ENCODE measurements around the gene TAOK3. TPM values are rescaled to one million over a fixed set of nuclear protein-coding genes. Genes with fewer than 3 reads are reported as not detected.
"Not testable (repeated sequence)": the region's sequence is repeated elsewhere in the genome, so short reads cannot be mapped to it uniquely, and the experiment has no call there.

TAOK3 gene
- 33.6 TPM for polyA plus RNA-seq (ENCODE audit: insufficient read length)
- long read RNA-seq, donor 1, full-length matches to known transcripts = 5 of 10 reads
- long read RNA-seq, donor 1, partial matches to known transcripts = 5 of 10 reads
- long read RNA-seq, donor 1, other reads (novel, unspliced or antisense) = 0 of 10 reads
- long read RNA-seq, donor 2, partial matches to known transcripts = 0 of 3 reads
- long read RNA-seq, donor 2, other reads (novel, unspliced or antisense) = 0 of 3 reads
- long read RNA-seq, donor 3, partial matches to known transcripts = 0 of 3 reads
- long read RNA-seq, donor 3, other reads (novel, unspliced or antisense) = 0 of 3 reads
- long read RNA-seq, donor 4, partial matches to known transcripts = 6 of 8 reads
- long read RNA-seq, donor 4, other reads (novel, unspliced or antisense) = 0 of 8 reads
- long read RNA-seq, donor 5, full-length matches to known transcripts = 7 of 32 reads
- long read RNA-seq, donor 5, partial matches to known transcripts = 20 of 32 reads
- long read RNA-seq, donor 5, other reads (novel, unspliced or antisense) = 5 of 32 reads
- long read RNA-seq, donor 6, partial matches to known transcripts = 0 of 16 reads
- long read RNA-seq, donor 6, other reads (novel, unspliced or antisense) = 11 of 16 reads
- long read RNA-seq, donor 7, partial matches to known transcripts = 5 of 11 reads
- long read RNA-seq, donor 7, other reads (novel, unspliced or antisense) = 0 of 11 reads
- long read RNA-seq, donor 8, partial matches to known transcripts = 0 of 4 reads
- long read RNA-seq, donor 8, other reads (novel, unspliced or antisense) = 0 of 4 reads

GRCh38 chr12:118372541-118373495 lies at the start of gene TAOK3:
Gene TAOK3 (minus strand): TSS chr12:118372907. CDS start chr12:118255567, 117,340 bp downstream.
- DNase-seq = peak; percentile 97

GRCh38 chr12:118420673-118421072 lies 48.0 kb upstream of the TAOK3 start:
- no peak for DNase-seq

- DNase-seq = no peak
Observed at GRCh38 chr12:118418385-118419057, 45.8 kb upstream of the TAOK3 start.

- no peak for DNase-seq
Observed at GRCh38 chr12:118417942-118418341, 45.2 kb upstream of the TAOK3 start.

- DNase-seq = no peak
Observed at GRCh38 chr12:118409834-118410233, 37.1 kb upstream of the TAOK3 start.

GRCh38 chr12:118408241-118408640 lies 35.5 kb upstream of the TAOK3 start:
- DNase-seq = not testable (repeated sequence)

GRCh38 chr12:118404876-118405521 lies 32.3 kb upstream of the TAOK3 start:
- DNase-seq = peak; percentile 30

GRCh38 chr12:118402251-118402650 lies 29.5 kb upstream of the TAOK3 start:
- no peak for DNase-seq

- DNase-seq = no peak
Observed at GRCh38 chr12:118398940-118399339, 26.2 kb upstream of the TAOK3 start.

GRCh38 chr12:118398524-118398923 lies 25.8 kb upstream of the TAOK3 start:
- no peak for DNase-seq

GRCh38 chr12:118397708-118398440 lies 25.2 kb upstream of the TAOK3 start:
- DNase-seq = no peak

GRCh38 chr12:118391836-118392235 lies 19.1 kb upstream of the TAOK3 start:
- DNase-seq = no peak

GRCh38 chr12:118391424-118391823 lies 18.7 kb upstream of the TAOK3 start:
- DNase-seq = no peak

GRCh38 chr12:118377884-118378470 lies 5.3 kb upstream of the TAOK3 start:
- DNase-seq = peak; percentile 68

- DNase-seq = no peak
Observed at GRCh38 chr12:118377021-118377883, 4.5 kb upstream of the TAOK3 start.

GRCh38 chr12:118376089-118377020 lies 3.6 kb upstream of the TAOK3 start, which contains the start of gene SUDS3:
Gene SUDS3 (plus strand): TSS chr12:118376555. CDS start chr12:118376692, 137 bp downstream.
- peak; percentile 86 for DNase-seq

GRCh38 chr12:118375348-118375747 lies 2.6 kb upstream of the TAOK3 start:
- no peak for DNase-seq

Data from left kidney (tissue), 8 donors.